CMK (cell line): Measurements from ENCODE around the gene SLC6A17.

Source experiments
- DNase-seq: peaks from one replicate; pipeline ENCODE4 v3.0.0-alpha.2; 2010; ENCODE audit warnings: low read depth

Gene SLC6A17

DNA sequence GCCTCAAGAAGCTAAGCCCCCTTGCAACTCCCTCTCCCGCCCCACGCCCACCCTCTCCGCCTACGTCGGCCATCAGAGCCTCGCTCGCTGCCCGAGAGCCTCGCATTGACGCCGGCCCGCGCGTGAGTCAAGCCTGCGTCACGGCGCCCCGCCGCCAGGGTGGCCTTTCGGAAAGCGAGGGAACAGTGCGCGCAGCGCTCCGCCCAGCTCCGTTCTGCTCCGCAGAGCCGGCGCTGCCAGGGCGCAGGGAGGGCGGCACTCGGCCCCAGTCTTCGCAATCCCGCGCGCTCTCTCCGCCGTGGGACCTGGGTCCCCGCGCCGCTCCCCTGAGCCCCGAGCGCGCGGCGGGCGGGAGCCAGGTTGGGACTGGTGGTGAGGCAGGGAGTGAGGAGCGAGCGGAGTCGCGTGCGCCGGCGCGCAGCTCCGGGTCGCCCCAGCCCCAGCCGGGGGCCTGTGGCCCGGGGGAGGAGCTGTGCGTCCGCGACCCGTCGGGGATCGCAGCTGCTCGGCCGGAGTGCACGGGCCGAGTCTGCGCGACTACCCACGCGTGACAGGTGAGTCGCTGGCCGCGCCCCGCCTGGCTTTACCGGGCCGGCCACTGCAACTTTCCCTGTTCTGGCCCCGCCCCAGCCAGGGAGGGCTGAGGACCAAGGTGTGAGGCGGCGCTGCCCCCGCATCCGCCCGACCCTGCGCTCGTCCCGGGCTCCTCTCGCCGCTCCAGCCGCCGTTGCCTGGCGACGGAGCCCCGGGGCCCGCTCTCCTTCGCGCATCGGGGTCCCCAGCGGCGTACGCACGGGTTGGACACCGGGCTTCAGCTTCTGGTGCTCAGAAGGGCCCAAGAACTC, at the start of gene SLC6A17:
SLC6A17 (plus strand) TSS at position 165 of the 845 bp plus-strand sequence. CDS start 16,436 bp downstream, outside the sequence.
- DNase-seq, result no peak

GRCh38 chr1:110102081-110102480, 48.2 kb upstream of the SLC6A17 start:
- DNase-seq, result no peak

GRCh38 chr1:110106013-110106941, 44.0 kb upstream of the SLC6A17 start:
- peak; percentile 63 for DNase-seq

DNA sequence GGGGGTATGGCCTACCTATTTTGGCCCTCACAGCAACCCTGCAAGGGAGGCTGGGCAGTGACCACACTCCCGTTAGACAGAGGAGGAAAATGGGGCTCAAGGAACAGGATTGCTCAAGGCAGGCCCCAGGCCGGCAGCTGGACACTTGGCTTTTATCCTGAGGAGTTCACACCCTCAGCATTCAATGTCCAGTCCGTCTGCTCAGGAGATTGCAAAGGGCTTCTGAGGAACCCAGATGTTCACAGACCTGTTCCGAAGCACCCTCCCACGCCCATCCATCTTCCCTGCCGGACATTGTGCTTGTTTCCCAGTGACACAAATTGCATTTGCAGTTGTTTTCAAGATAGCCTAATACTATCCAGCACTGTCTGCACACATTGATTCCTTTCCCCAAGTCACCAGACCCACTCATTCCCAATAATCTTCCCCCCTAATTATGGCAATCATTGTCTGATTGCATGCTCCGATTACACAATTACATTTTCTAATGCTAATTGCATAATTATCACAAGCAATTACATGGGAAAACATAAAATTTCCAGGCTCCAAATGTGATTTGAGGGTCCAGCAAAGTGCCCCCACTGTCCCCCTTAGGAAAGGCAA, 42.3 kb upstream of the SLC6A17 start:
- no peak for DNase-seq

- no peak for DNase-seq
Measured at GRCh38 chr1:110111081-110111480, 39.2 kb upstream of the SLC6A17 start.

DNA sequence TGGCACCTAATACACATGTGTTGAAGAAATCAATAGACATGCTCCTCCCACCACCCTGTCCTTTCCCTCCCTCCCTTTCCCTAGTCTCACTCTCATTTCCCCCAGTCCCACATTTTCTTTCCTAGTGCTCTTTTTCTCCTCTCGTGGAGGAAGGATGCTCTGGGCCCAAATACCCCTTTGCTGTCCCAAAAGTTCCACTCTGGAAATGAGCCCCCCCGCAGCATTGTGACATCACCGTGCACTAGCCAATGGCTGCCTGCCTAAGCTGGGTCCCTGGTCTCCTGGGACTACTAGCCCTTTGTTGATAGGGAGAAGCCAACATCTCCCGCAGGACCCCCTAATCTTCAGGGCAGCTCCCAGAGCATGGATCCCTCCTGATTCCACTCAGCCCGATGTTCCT, 38.2 kb upstream of the SLC6A17 start, which contains the start of gene UBL4B:
UBL4B (plus strand) TSS at position 301 of the 400 bp plus-strand sequence; CDS start at position 393, 92 bp downstream.
- DNase-seq, result no peak

DNA sequence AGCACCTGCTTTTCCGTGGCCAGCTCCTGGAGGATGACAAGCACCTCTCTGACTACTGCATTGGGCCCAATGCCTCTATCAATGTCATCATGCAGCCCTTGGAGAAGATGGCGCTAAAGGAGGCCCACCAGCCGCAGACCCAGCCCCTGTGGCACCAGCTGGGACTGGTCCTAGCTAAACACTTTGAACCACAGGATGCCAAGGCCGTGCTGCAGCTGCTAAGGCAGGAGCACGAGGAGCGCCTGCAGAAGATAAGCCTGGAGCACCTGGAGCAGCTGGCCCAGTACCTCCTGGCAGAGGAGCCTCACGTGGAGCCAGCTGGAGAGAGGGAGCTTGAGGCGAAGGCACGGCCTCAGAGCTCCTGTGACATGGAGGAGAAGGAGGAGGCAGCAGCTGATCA, 37.6 kb upstream of the SLC6A17 start:
- no peak for DNase-seq

- DNase-seq, result no peak
Measured at GRCh38 chr1:110113551-110113950, 36.7 kb upstream of the SLC6A17 start.

GRCh38 chr1:110114173-110114572, 36.1 kb upstream of the SLC6A17 start:
- no peak for DNase-seq

- DNase-seq, result no peak
Measured at GRCh38 chr1:110114784-110115183, 35.5 kb upstream of the SLC6A17 start.

DNA sequence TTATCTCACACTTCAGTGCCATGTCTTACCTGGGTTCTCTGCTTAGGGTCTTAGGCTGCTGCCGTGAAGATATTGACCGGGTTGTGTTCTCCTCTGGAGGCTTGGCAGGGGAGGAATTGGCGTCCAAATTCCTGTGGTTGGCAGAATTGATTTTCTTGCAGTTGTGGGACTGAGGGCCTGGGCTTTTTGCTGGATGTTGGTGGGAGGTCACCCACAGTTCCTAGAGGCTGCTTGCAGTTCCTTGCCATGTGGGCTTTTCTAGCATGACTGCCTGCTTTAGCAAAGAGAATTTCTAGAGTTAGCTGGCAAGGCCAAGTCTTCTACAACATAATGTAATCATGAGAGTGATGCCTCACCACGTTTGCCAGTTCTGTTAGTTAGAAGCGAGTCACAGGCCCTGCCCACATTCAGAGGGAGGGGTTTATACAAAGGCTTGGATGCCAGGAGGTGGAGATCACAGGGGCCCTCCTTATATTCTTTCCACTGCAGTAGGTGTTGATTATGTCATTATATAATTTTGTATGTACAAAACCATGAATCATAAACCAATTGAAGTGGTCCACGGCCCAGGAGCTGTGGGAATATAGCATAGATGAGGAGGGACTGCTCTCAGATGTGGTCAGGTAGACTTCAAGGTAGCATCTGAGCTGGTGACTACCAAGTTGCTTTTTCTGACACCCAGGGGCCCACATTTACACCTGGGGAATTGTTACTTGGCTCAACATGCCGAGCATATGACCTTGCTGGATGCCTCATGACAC, 31.5 kb upstream of the SLC6A17 start:
- no peak for DNase-seq

DNA sequence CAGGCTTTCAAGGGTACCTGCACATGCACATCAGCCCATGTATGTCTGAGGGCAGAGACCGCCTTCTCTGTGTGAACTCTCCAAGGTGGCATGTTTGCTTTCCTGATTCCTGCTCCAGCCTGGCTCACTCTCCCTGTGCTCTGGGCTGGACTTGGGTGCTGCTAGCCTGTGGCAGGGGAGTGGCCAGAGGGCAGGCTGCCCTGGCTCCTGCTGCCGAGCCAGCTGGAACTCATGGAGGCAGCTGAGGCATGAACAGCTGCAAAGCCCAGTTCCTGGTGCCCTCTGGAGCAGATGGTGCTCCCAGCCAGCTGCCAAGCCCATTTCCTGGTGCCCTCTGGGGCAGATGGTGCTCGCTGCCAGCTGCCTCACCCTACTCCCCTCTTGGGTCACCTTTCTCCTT, 30.5 kb upstream of the SLC6A17 start:
- no peak for DNase-seq

GRCh38 chr1:110120960-110121561, 29.2 kb upstream of the SLC6A17 start:
- no peak for DNase-seq

DNA sequence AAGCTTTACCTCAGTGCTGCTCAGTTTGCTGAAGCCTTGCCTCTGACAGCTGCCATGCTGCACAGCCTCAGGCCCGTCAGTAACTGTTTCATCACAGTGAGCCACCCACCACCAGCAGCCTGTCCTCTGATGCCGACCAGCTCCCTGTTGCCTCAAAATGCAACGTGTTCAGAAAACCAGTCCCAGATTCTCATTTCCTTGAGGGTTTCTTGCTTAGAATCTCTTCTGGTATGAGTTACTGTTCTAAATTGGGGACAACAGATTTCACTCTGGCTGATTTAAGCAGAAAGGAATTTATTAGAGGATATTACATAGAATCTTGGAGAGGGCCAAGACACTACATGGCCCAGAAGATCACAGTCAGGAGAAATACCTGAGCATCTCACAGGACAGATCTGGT, 27.1 kb upstream of the SLC6A17 start:
- DNase-seq, result no peak

DNA sequence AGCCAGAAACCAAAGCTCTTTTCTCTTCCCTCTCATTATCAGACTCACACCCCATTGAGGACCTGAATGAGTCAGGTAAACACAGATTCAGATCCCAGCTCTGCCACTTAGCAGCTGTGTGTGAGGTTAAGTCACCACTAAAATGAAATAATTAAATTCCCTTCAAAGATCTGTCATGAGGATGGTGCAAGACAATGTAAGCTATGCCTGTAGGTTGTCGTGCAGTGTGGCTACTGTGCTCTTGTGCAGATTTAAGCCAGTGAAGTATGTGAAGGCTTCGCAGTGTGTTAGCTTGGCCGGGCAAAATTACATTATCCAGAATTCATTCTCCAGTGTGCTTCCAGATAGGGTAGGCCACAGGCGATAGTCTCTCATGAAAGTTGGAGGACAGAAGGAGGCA, 24.5 kb upstream of the SLC6A17 start:
- DNase-seq, result no peak

DNA sequence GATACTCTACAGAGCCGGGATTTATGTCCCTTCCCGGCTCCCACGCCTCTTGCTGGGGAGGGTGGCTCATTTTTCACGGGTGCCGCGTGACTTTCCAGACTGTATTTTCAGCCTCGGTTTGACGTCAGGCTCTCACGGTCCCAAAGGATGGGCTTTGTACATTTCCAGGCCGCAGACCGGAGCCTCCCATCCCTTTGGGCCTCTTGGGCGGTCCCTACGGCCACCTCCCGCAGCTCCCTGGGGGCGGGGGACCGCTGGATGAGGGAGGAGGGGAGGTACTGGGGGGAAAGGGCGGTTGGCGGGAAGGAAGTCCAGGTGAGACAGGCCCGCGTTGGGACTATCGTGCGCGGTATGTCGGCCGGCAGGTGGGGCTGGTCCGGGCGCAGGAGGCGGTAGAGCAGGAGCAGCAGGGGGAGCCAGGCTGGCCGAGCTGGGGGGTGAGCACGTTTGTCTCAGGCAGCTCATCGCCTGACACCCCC, 20.1 kb upstream of the SLC6A17 start:
- DNase-seq, result no peak

GRCh38 chr1:110130989-110131388, 19.3 kb upstream of the SLC6A17 start:
- no peak for DNase-seq

GRCh38 chr1:110132682-110133081, 17.6 kb upstream of the SLC6A17 start:
- DNase-seq, result no peak

GRCh38 chr1:110133436-110133835, 16.9 kb upstream of the SLC6A17 start:
- no peak for DNase-seq

GRCh38 chr1:110134050-110134595, 16.2 kb upstream of the SLC6A17 start:
- DNase-seq, result no peak

GRCh38 chr1:110135246-110135645, 15.0 kb upstream of the SLC6A17 start:
- DNase-seq, result no peak
